HEK293T (cell line): Measurements from ENCODE around the gene TPMT.

Experiments used
- ARNT ChIP-seq: fragments of 450-650 bp; IDR thresholded peaks from 2 replicates; pipeline ENCODE4 v1.6.1; 2017; ENCODE audit warnings: mild to moderate bottlenecking
- BHLHE40 ChIP-seq: fragments of 450-650 bp; IDR thresholded peaks from 2 replicates; pipeline ENCODE4 v1.6.1; 2016; ENCODE audit warnings: mild to moderate bottlenecking, moderate library complexity, borderline replicate concordance
- ELF4 ChIP-seq: fragments of 450-650 bp; IDR thresholded peaks from 2 replicates; pipeline ENCODE4 v1.6.1; 2017; ENCODE audit warnings: antibody characterized with exemption
- FOXA1 ChIP-seq: fragments of 450-650 bp; IDR thresholded peaks from 2 replicates; pipeline ENCODE4 v1.6.1; 2016; ENCODE audit warnings: mild to moderate bottlenecking
- FOXM1 ChIP-seq: fragments of 450-650 bp; IDR thresholded peaks from 2 replicates; pipeline ENCODE4 v1.6.1; 2017; ENCODE audit warnings: mild to moderate bottlenecking, borderline replicate concordance
- HDGF ChIP-seq: fragments of 450-650 bp; IDR thresholded peaks from 2 replicates; pipeline ENCODE4 v1.6.1; 2017; ENCODE audit warnings: antibody characterized with exemption, borderline replicate concordance
- L3MBTL2 ChIP-seq: fragments of 450-650 bp; conservative IDR thresholded peaks from 2 replicates; pipeline ENCODE4 v1.6.1; 2016; ENCODE audit warnings: mild to moderate bottlenecking
- LEF1 ChIP-seq: fragments of 450-650 bp; IDR thresholded peaks from 2 replicates; pipeline ENCODE4 v1.6.1; 2017; ENCODE audit warnings: mild to moderate bottlenecking, borderline replicate concordance
- SUZ12 ChIP-seq: fragments of 450-650 bp; IDR thresholded peaks from 2 replicates; pipeline ENCODE4 v1.6.1; 2016; ENCODE audit warnings: mild to moderate bottlenecking
- TARDBP ChIP-seq: fragments of 450-650 bp; IDR thresholded peaks from 2 replicates; pipeline ENCODE4 v1.6.1; 2016
- ZNF384 ChIP-seq: fragments of 450-650 bp; IDR thresholded peaks from 2 replicates; pipeline ENCODE4 v1.6.1; 2016
- TF ChIP-seq, protein P1 (sequence below): fragments of 450-650 bp; IDR thresholded peaks from 2 replicates; pipeline ENCODE4 v1.6.1; 2016

- TF ChIP-seq TARDBP = no peak
- TF ChIP-seq ZNF384 = no peak
- TF ChIP-seq FOXM1 = no peak
- no peak for TF ChIP-seq ELF4
- no peak for TF ChIP-seq BHLHE40
- no peak for TF ChIP-seq FOXA1
- TF ChIP-seq SUZ12 = no peak
- TF ChIP-seq ARNT = no peak
- TF ChIP-seq, protein P1, sequence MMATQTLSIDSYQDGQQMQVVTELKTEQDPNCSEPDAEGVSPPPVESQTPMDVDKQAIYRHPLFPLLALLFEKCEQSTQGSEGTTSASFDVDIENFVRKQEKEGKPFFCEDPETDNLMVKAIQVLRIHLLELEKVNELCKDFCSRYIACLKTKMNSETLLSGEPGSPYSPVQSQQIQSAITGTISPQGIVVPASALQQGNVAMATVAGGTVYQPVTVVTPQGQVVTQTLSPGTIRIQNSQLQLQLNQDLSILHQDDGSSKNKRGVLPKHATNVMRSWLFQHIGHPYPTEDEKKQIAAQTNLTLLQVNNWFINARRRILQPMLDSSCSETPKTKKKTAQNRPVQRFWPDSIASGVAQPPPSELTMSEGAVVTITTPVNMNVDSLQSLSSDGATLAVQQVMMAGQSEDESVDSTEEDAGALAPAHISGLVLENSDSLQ = no peak
- no peak for TF ChIP-seq L3MBTL2
- no peak for TF ChIP-seq LEF1
- no peak for TF ChIP-seq HDGF
These were observed 63.5 kb downstream of the TPMT start for GRCh38 chr6:18091382-18091781.
